ENCODE measurements around the gene ANKRD18B.
"Not testable (repeated sequence)": the region's sequence is repeated elsewhere in the genome, so short reads cannot be mapped to it uniquely, and the experiment has no call there.

The ANKRD18B gene

DNA sequence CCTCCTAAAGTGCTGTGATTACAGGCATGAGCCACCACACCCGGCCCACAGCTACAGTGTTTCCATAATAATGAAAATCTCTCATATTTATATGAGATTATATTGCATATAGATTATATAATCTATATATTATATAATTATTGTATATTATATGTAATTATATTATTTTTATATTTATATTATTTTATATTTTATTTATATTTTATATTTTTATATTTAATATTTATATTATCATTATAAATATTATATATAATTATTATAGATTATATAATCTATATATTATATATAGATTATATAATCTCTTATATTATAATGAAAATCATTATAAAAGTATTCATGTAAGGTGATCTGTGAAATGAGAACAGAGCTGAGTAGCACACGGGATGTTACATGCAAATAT is 11.5 kb downstream of the ANKRD18B start:
- DNase-seq (ENCODE audit: low read depth): no peak

DNA sequence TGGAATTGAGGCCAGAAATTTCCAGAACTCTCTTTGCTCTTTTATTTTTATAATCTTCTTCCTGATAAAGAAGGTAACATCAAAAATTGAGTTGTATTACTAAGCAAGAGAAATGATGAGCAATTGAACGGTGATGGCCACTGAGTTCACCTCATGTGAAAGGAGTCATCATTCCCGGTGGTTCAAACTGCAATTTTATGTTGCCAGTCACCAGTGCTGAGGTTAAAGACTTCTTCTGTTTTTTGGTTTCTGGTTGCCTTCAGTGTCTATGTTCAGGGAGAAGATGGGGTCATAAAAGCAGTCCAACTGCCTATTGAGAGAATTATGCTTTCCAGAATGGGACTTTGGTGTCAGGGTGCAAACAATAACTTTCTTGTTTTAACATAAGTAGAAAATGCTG is 19.4 kb downstream of the ANKRD18B start:
- DNase-seq (ENCODE audit: low read depth): peak; percentile 13

DNA sequence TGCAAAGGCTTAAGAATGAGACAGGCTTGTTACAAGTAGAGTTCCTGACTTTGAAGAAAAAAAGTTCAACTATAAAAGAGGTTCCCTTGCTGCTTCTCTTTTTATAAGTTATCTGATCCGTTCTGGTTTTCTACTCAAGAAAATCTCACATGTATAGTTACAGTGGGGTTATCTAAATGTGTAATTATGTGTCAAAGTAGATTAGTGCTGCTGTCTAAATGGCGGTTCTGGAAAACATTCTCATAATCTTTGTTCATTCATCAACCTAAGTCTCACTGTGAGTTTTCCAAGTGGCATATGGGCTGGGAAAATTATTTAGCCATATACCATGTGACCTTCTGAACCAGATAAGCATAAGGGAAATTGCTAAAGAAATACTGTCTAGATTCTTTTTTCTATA is 21.7 kb downstream of the ANKRD18B start:
- not testable (repeated sequence) for DNase-seq (ENCODE audit: low read depth)

DNA sequence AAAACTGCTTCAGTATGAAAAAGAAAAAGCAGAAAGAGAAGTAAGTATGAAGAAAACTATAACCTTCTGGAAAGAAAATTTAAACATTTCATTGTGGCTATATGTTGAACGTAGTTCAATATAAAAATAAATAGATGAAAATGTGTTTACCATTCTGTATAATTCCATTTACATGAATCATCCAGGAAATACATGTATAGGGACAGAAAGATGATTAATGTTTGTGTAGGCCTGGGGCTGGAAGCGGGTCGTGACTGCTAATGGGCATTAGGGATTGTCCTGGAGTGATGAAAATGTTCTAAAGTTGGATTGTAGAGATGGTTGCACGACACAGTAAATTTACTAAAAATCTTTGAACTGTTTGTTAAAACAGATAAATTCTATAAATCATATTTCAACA is 24.8 kb downstream of the ANKRD18B start:
- DNase-seq (ENCODE audit: low read depth): peak; percentile 25

DNA sequence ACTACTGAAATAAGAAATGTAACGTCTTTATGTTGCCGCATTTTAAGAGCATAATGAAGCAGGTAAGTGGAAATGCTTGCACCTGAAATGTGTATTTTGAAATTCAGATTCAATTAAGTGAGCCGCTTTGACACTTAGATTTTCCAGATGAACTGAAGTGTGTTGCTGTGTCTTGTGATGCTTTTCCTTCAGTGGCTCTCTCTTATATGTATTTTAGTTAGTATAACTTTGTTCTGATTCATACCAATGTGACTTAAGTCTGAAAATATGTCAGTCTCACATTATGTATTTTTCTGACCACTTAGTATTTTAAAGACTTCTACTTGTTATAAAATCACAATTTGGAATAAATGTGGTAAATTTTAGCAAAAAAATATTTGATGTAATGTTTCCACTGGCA is 25.4 kb downstream of the ANKRD18B start:
- peak; percentile 45 for DNase-seq (ENCODE audit: low read depth)

DNA sequence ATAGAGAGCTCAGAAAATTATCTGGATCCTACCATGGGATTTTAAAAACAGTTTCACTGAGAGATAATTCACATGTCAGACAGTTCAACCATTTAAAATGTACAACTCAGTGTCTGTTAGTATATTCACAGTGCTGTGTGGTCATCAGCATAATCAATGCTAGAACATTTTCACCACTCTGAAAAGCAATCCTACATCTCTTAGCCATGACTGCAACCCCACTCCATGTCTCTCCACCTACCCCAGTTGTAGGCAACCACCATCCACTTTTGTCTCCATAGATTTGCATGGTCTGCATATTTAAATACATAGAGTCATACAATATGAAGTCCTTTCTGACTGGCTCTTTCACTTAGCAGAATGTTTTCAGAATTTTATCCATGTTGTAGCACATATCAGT is 27.1 kb downstream of the ANKRD18B start:
- DNase-seq (ENCODE audit: low read depth): not testable (repeated sequence)

DNA sequence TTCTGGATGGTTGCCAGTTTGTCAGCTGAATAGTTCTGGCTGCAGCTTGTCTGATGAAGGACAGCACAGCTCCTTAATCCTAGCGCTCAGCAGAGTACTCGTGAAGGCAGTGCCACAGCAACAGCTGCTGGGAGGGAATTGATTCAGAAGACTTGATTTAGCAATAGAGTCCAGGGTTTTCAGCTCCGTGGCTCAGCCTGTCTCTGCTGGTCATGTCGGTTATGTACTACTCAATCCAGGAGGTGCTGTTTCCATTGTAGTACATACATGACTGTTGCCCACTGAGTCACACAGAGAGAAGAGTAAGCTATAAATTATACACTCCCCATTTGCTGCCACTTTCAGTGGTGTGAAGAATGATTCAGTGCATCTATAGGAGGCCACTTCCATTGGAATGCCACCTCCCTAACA is 28.3 kb downstream of the ANKRD18B start:
- peak; percentile 19 for DNase-seq (ENCODE audit: low read depth)

DNA sequence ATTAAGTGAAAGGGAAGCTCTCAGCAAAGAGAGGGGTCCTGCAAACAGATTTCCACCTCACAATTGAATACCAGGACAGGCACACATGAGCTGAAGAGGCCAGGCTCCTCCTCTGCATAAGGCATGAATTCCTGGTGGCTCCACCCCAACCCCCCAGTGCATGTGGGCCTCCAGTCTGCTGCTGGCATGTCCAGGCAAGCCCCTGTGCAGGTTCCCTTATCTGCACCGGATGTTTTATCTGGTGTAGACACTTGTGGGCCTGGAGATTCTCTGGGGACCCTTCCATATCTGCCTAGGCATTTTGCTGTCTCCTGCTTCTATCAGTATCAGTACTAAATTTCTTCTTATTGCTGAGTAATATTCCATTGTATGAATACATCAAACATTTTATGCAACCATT is 36.2 kb downstream of the ANKRD18B start:
- peak; percentile 25 for DNase-seq (ENCODE audit: low read depth)

DNA sequence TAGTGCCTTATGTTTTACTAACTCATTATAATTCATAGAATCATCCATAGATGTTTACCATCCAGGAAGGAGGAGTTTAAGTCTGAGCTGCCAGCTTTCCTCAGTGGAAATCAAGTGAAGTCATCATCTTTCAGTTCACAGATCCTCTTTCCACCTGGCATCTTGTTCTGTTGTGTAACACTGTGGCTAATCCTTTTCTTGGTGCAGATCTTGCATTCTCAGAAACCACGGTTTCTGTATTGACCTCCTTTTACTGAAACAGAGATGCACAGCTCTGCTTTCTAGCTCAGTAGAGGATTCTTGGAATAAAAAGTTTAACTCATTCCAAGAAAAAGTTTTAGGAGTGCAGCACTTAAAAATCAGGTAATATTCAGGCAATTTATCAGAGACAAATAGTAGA is 38.1 kb downstream of the ANKRD18B start:
- peak; percentile 14 for DNase-seq (ENCODE audit: low read depth)

DNA sequence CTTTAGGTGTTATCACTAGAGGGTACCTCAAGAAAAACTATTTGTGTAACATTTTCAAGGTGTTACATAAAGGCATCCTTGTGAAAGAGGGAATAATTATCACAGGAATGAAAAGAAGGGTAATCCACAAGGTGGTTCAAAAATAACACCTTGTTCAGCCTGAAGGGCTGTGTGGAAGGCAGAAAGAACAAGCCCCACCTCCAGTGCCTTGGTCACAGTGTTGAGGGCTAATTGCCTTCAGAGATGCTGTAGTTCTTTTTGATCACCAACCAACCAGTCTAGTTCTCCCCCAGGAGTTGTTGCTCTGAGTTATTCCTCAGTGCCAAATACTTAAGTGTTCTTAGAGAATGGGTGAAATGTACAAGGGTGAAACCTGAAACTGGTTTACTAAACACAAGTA is 43.7 kb downstream of the ANKRD18B start:
- DNase-seq (ENCODE audit: low read depth): not testable (repeated sequence)

DNA sequence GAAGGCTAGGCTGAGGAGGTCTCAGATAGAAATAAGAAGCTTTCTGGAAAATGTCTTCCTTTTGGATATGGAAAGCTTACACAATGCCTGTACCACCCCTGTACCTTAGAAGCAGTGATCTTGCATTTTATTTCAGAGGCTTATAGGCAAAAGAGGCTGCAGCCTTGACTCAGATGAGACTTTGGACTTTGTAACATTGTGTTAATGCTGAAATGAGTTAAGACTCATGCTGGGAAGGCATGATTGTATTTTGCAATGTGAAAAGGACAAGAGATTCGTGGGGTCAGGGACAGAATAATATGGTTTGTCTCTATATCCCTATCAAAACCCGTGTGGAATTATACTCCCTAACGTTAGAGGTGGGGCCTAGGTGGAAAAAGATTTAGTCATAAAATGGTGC is 53.7 kb downstream of the ANKRD18B start:
- DNase-seq (ENCODE audit: low read depth): not testable (repeated sequence)

DNA sequence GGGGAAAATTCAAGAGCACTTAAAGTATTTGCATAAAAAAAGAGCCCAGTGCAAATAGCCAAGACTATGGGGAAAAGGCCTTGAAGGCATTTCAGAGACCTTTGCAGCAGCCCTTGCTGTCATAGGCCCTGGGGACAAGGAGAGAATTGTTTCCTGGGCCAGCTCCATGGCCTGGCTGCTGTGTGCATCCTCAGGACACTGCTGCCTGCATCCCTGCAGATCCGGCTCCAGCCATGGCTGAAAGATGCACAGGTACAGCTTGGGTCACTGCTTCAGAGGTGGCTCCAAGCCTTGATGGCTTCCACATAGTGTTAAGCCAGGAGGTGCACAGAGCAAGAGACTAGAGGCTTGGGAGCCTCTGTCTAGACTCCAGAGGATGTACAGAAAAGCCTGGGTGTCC is 55.9 kb downstream of the ANKRD18B start:
- not testable (repeated sequence) for DNase-seq (ENCODE audit: low read depth)

DNA sequence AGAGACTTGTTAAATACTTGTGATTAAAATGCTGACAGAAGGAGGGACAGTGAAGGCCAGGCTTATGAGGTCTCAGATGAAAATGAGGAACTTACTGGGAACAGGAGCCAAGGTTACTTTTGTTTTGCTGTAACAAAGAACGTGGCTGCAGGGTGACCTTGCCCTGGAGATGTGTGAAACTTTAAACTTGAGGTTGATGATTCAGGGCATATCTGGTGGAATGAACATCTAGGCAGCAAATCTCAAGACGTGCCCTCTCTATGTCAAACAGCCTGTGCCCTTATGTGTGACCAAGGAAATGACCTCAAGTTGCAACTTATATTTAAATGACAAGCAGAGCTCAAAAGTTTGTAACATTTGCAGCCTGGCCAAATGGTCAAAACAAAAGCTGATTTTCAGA is 58.6 kb downstream of the ANKRD18B start:
- DNase-seq (ENCODE audit: low read depth): peak; percentile 42

DNA sequence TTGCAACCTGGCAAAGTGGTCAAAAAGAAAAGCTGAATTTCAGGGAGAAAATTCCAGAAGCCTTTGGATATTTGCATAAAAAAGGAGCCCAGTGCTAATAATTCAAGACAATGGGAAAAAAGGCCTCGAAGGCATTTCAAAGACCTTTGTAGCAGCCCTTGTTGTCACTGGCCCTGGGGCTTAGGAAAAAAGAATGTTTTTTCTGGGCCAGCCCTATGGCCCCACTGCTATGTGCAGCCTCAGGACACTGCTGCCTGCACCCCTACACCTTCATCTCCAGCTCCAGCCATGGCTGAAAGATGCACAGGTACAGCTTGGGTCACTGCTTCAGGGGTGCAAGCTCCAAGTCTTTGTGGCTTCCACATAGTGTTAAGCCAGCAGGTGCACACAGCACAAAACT is 62.1 kb downstream of the ANKRD18B start:
- not testable (repeated sequence) for DNase-seq (ENCODE audit: low read depth)

DNA sequence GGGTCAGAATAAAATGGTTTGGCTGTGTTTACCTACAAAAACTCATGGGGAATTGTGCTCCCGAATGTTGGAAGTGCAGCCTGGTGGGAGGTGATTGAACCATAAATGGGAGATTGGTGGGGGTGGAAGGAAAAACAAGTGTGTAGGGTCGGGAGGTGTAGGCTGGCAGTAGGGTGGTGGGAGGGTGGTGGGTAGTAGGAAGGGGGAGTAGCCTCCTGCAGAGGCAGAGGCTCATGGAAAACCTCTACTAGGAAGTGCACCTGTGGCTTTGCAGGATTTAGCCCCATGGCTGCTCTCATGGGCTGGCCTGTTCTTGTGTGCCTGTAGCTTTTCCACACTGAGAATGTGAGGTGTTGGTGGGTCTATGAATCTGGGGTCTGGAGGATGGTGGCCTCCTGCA is 63.7 kb downstream of the ANKRD18B start:
- not testable (repeated sequence) for DNase-seq (ENCODE audit: low read depth)

DNA sequence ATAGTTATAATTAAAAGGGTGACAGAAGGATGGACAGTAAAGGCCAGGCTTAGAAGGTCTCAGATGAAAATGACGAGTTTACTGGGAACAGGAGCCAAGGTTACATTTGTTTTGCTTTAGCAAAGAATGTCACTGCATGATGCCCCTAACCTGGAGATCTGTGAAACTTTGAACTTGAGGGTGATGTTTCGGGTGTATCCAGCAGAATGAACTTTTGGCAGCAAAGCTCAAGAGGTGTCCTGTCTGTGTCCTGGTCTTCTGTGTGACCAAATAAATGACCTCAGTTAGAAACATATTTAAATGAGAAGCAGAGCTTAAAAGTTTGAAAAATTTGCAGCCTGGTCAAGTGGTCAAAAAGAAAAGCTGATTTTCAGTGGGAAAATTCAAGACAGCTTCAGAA is 64.8 kb downstream of the ANKRD18B start:
- DNase-seq (ENCODE audit: low read depth): not testable (repeated sequence)

DNA sequence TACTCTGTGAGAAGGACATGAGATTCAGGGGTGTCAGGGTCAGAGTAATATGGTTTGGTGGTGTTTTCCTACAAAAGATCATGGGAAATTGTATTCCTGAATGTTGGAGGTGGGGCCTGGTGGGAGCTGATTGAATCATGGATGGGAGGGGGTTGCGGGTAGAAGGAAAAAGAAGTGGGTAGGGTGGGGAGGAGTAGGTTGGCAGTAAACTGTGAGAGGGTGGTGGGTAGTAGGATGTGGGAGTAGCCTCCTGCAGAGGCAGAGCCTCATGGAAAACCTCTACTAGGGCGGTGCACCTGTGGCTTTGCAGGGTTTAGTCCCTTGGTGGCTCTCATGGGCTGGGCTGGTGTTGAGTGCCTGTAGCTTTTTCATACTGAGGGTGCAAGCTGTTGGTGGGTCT is 66.8 kb downstream of the ANKRD18B start:
- DNase-seq (ENCODE audit: low read depth): not testable (repeated sequence)

DNA sequence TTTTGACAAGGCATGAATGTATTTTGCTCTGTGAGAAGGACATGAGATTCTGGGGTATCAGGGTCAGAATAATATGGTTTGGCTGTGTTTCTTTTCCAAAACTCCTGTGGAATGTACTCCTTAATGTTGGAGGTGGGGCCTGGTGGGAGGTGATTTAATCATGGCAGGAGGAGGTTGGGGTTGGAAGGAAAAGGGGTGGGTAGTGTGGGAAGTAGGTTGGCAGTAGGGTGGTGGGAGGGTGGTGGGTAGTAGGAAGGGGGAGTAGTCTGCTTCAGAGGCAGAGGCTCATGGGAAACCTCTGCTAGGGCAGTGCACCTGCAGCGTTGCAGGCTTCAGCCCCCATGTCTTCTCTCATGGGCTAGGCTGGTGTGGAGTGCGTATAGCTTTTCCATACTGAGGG is 72.9 kb downstream of the ANKRD18B start:
- not testable (repeated sequence) for DNase-seq (ENCODE audit: low read depth)

DNA sequence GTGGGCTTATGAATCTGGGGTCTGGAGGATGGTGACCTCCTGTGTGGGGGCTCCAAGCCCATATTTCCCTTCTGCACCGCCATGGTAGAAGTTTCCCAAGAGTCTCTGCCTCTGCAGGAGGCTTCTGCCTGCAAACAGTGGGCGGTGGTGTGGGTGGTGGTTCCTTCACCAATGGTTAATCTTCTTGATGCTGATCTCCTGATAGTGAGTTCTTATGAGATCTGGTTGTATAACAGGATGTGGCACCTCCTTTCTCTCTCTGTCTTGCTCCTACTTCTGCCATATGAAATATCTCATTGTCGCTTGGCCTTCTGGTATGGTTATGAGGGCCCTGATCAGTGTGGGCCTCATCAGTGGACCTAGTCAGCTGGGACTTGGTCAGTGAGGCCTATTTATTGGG is 73.3 kb downstream of the ANKRD18B start:
- not testable (repeated sequence) for DNase-seq (ENCODE audit: low read depth)

DNA sequence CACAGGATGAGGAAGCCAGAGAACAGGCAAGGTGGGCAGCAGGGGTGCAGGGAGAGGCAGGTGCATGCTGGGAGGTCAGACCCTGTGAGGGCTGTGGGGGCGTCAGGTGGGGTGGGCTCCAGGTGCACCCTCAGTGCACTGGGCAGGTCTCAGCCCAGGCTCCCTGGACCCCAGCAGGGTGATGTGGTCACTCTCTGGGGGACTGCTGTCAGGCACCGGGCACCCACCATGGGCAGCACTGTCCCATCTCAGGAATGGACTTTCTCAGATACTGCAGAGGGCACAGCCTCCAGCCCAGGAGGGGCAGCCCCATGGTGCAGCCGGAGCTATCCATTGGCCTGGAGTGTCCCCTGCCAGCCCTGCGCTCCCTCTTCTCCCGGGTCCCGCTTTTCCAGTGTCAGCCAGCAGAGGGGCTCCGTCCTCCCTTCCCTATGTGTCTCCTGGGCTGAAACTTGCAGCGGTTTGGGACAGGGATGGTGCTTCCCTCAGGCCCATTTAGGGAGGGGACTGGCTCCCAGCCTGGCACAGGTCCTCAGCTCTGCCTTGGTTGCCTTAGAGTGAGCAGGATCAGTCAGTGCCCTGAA is 74.8 kb downstream of the ANKRD18B start:
- DNase-seq (ENCODE audit: low read depth): not testable (repeated sequence)

DNA sequence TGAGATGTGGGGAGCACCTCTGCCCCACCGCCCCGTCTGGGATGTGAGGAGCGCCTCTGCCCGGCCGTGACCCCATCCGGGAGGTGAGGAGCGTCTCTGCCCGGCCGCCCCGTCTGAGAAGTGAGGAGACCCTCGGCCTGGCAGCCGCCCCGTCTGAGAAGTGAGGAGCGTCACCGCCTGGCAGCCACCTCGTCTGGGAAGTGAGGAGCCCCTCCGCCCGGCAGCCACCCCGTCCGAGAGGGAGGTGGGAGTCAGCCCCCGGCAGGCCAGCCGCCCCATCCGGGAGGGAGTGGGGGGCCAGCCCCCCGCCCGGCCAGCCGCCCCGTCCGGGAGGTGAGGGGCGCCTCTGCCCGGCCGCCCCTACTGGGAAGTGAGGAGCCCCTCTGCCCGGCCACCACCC is 76.9 kb downstream of the ANKRD18B start:
- DNase-seq (ENCODE audit: low read depth): not testable (repeated sequence)

DNA sequence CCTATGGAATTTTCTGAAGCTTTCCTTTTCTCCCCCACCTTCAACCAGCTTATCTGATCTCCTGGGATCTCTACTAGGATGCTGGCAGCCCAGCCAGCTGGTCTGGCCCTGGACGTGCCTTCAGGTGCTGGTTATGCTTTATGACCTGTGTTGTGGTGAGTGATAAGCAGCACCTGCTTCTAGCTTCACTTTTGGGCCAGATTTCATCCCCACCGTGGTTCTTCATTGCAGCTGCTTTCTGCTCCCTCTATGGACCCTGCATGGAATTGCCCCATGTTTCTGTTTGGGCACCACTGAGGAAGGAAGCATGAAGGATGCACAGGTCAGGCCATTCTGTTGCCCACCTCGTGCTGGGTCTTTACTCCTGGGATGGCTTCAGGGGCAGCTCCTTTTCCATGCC is 80.2 kb downstream of the ANKRD18B start:
- peak; percentile 14 for DNase-seq (ENCODE audit: low read depth)

DNA sequence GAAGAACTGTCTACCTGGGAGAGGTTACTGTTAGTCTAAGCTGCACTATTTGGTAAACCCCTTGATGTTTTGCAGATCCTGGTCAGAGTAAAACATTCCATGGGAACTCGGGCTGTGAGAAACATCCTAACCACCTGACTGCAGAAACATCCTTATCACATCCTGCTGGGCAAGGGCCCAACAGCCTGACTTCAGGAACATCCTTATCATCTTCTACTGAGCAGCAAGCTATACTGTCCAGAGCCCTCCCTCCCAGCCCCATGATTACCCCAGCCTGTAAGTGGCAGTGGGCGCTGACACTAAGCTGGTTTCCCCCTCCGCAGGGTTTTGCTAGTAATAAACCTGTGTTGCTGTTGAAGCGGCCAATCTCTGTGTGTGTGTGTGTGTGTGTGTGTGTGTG is 80.9 kb downstream of the ANKRD18B start:
- DNase-seq (ENCODE audit: low read depth): not testable (repeated sequence)

DNA sequence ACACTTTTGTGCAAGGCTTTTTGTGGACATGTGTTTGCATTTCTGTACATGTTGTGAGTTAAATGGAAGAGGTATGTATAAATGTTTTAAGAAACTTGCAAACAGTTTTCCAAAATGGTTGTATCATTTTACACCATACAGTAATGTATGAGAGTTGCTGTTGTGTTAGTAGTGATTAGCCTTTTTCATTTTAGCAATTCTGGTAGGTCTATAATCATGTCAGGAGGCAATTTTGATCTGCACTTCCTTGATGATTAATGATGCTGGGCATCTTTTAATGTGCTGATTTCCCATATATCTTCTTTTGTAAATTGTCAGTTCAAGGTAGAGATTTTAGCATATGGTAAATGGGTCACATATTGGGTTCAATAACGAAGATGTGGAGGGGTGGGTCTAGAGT is 87.3 kb downstream of the ANKRD18B start:
- DNase-seq (ENCODE audit: low read depth): no peak

DNA sequence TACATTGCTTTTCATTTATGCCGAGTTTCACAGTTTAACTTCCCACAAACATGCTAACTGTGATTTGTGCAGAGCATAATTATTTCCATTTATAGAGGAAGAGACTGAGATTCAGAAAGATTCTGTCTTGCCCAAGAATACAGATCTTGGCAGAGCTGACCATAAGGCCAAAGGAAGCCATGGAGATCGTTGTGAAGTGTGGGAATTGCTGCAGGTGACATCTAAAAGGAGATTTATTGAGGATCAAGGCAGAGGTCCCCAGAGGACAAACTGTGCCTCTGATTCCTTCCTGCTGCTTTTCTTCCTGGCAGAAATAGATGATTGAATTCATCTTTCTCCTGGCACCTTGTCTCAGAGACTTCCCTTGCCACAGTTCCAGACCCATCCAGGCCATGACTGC is 88.4 kb downstream of the ANKRD18B start:
- DNase-seq (ENCODE audit: low read depth): not testable (repeated sequence)

All from EH (cell line).